GM12892 (cell line): ENCODE measurements around the gene KLF6.

Experiments
- DNase-seq: peaks from one replicate; pipeline ENCODE4 v3.0.0; 2011; ENCODE audit not compliant: insufficient read length
- FAIRE-seq: peaks from 2 replicates; lab custom pipeline; 2011; peaks lifted over from hg19 to GRCh38; lab: Jason Lieb, UNC
- POLR2A ChIP-seq: IDR thresholded peaks from 2 replicates; pipeline ENCODE4 v1.6.1; 2011; ENCODE audit warnings: low read depth, low read length, control low read depth
- POLR2AphosphoS5 ChIP-seq: IDR thresholded peaks from 2 replicates; pipeline ENCODE4 v1.6.1; 2011; ENCODE audit warnings: low read depth, low read length, control low read depth
- TAF1 ChIP-seq: IDR thresholded peaks from 2 replicates; pipeline ENCODE4 v1.6.1; 2011; ENCODE audit warnings: low read depth, mild to moderate bottlenecking, control low read depth, low read length, borderline replicate concordance

KLF6 gene

DNA sequence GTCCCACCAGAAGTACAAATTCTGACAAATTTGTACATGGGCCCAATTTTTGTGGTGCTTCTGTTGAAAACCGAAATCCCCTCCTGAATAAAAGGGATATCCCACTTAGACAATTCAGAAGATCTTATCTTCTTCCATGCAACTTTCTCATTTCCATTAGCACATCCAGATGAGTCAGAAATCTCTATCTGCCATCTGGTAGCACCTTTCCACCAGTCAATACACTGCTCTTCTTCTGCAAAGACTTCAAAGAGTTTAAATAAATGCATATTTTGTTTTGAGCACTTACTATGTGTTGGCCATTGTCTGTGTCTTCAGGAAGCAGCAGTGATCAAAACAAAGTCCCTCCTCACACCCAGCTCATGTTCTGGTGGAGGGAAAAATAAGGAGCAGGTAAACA is 12.7 kb upstream of the KLF6 start:
- TF ChIP-seq POLR2A (no peak), POLR2AphosphoS5 (no peak), TAF1 (no peak)
- no peak for FAIRE-seq
- no peak for DNase-seq

GRCh38 chr10:3793553-3793952 is 8.5 kb upstream of the KLF6 start:
- DNase-seq = no peak
- FAIRE-seq = no peak
- TF ChIP-seq POLR2A = no peak
- no peak for TF ChIP-seq POLR2AphosphoS5
- no peak for TF ChIP-seq TAF1

- TF ChIP-seq TAF1 (no peak), POLR2A (no peak), POLR2AphosphoS5 (no peak)
- no peak for DNase-seq
- no peak for FAIRE-seq
Measured at GRCh38 chr10:3792710-3793219, 7.8 kb upstream of the KLF6 start.

DNA sequence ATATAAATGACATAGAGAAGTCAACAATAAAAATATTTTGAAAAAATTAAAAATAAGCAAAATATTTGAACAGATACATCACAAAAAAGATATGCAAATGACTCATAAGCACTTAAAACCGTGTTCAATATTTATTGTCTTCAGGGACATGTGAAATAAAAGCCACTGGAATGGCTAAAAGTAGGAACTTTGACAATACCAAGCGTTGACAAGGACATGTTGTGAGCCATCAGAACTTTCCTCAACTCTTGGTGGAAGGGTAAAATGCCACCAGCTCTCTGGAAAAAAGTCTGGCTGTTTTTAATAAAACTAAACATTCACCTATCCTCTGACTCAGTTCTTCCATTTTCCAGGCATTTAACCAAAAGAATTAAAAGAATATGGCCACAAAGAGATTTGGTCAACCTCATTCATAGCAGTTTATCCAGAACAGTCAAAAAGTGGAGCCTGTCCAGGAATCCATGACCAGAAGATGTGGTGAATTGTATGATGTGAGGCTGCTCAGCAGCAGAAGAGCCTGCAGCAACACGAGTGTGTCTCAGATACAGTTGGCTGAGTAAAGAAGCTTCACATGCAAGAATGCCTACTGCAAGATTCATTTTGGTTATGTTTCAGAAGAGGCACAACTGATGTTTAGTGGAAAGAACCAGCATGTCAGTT is 7.1 kb upstream of the KLF6 start:
- TF ChIP-seq TAF1 (no peak), POLR2AphosphoS5 (no peak), POLR2A (no peak)
- DNase-seq (no peak), FAIRE-seq (no peak)

DNA sequence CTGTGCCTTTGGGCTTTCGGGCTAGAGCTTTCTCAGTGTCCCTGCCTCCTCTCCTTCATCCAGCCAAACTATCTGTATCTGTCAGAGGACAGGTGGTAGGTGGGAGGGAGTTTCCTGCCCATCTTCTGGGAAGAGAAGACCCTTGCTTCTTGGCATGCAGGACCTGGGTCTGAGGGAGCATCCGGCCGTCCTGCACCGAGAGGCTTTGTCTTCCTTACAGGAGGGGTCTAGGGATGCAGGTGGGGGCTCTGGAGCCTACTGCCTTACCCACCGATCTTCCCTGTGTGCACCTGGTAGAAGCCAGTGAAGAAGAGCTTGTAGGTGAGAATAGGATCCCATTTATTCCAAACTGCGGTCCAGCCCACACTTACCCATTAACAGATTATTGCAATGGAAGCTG is 5.8 kb upstream of the KLF6 start:
- TF ChIP-seq TAF1 (no peak), POLR2AphosphoS5 (no peak), POLR2A (no peak)
- DNase-seq (no peak), FAIRE-seq (no peak)

DNA sequence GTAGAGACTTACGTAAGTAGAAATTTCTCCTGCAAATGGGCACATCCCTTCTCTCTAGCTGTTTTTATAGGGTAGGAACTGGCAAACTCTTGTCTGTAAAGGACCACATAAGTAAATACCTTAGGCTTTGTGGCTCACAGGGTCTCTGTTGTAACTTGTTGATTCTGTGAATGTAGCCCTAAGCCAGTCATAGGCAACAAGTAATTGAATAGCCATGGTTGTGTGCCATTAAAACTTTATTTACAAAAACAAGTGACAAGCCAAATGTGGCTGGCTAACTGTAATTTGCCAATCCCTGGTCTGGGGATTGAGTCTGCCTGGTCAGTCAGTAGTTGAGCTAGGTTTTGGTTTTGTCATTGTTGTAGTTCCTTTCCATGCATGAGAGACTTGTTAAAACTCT is 5.3 kb upstream of the KLF6 start:
- no peak for TF ChIP-seq POLR2AphosphoS5
- TF ChIP-seq TAF1 = no peak
- TF ChIP-seq POLR2A = no peak
- no peak for FAIRE-seq
- no peak for DNase-seq

DNA sequence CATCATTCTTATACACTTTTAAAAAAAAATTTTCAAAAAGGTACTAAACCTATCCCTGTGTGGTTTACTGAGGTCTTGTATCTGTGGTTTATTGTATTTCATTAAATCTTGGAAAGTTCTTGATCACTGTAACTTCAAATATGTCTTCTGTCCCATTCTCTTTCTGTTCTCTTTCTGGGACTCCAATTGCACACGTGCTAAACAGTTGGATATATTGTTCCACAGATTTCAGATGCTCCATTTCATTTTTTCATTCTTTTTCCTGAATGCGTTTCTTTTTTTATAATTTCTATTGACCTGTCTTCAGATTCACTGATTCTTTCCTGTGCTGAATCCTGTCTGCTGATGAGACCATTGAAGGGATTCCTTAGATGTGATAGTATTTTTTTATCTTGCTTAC is 4.6 kb upstream of the KLF6 start:
- TF ChIP-seq POLR2A = no peak
- TF ChIP-seq TAF1 = no peak
- no peak for TF ChIP-seq POLR2AphosphoS5
- FAIRE-seq = no peak

GRCh38 chr10:3787816-3788215 is 2.8 kb upstream of the KLF6 start:
- no peak for DNase-seq
- no peak for FAIRE-seq
- TF ChIP-seq TAF1 (no peak), POLR2AphosphoS5 (no peak), POLR2A (no peak)

More for the DNA sequence above, 4.6 kb upstream of the KLF6 start:
- no peak for DNase-seq

DNA sequence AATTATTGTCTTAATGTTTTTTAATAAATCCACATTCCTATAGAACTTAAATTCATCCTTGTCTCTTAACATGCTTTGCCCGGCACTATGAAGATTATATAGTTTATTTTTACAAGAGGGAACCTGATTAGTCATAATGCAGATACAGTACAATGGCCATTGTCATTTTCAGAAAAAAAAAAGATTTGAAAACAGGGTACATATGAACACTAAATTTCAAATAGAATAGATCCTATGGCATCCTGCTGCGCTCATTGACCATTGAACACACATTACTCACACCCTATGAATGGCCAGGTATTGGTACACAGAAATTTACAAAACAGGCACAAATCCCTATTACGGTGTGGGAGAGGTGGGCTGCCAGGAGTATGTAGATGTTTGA is 2.0 kb upstream of the KLF6 start:
- FAIRE-seq = no peak
- TF ChIP-seq TAF1 (no peak), POLR2A (no peak), POLR2AphosphoS5 (no peak)
- DNase-seq = no peak

DNA sequence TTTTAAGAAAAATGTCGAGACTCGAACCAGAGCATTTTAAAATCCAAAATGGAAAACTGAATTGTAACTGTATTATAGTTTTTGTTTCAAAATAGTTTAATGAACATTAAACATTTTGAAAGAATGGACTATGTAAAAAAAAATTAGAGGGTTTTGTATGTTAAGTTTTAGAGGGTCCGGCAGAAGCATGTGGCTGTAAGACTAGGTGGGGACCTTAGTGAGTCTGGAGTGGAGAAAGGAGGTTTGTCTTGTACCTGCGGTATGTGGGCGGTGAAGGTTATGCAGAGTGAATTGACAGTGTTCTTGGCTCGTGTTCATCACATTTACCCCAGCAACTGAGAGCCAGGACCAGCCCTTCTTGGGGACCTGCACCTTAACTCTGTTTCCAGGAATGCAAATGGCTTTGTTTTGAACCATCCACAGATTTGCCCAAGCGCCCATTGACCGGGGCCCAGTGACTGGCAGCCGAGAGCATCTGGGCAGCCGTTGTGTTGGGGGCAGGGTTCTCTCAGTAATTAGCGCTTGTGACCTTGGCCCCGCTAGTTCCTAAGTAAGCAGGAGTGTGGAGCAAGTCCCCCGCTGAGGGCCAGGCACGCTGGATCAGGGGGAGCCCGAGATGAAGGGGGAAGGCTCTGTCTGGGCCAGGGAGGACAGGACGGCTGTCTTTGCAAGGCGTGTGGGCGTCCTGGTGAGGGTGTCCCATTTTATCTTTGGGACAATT is 1.4 kb upstream of the KLF6 start:
- DNase-seq = no peak
- TF ChIP-seq POLR2A (no peak), TAF1 (no peak), POLR2AphosphoS5 (no peak; the same call in 1 of the 2 replicates)
- FAIRE-seq = no peak

DNA sequence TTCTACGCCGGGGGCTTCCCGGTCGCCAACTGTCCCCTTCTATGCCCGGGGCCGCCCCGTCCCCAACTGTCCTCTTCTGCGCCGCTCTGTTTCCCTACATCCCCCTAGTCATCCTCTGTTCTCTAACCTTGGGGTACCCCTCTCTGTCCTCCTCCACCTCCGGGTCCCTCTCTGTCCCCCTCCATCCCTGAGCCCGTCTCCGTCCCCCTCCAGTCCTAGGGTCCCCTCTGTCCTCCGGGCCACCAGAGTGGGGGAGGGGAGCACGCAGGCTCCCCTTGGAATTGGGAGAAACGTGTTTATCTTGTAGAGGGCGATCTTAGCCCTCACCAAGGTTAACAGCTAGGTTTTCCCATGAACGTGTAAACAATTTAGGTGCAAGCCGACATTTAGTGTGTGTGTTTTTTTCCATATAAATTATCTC is 852 bp upstream of the KLF6 start:
- FAIRE-seq (no peak), DNase-seq (no peak)
- TF ChIP-seq POLR2A (no peak; the same call in none of the 2 replicates), POLR2AphosphoS5 (peak; percentile 63)

- DNase-seq (peak; percentile 98), FAIRE-seq (peak; percentile 96)
- peak; percentile 94 for TF ChIP-seq TAF1
- peak; percentile 96 for TF ChIP-seq POLR2AphosphoS5
- peak; percentile 96 for TF ChIP-seq POLR2A
Measured at GRCh38 chr10:3785251-3785850, 342 bp upstream of the KLF6 start.
